ENCODE data around the gene SYS1.

- TF ChIP-seq CTCF (IDR thresholded peaks at IDR 0.05; ENCODE audit: insufficient read depth, low read depth, low read length) (no peak), EZH2 (IDR thresholded peaks at IDR 0.05; ENCODE audit: insufficient read depth, low read length) (no peak)
Observed at GRCh38 chr20:45343532-45344167, 19.3 kb upstream of the SYS1 start.
